CD14-positive monocyte (primary cell): ENCODE results near the gene NOD2. TPM values are rescaled to one million over a fixed set of nuclear protein-coding genes. Genes with fewer than 3 reads are reported as not detected.

Experiments
- DNase-seq, 3 donors: peaks; one replicate each; pipeline ENCODE4 v3.0.0-alpha.2; 2011 to 2022
- H2AFZ ChIP-seq: 2 replicates; pipeline ENCODE4 v1.6.0; 2012; ENCODE audit warnings: mild to moderate bottlenecking, low read depth, low read length, inconsistent platforms; ENCODE audit not compliant: insufficient read depth, poor library complexity, severe bottlenecking
- H3K27ac ChIP-seq, 2 donors: 1 replicate in 1 of 2; 2 replicates in 1 of 2; pipeline ENCODE4 v1.5.1; 2012 to 2013; ENCODE audit warnings: low read length in 2 of 2, control low read depth in 1 of 2, inconsistent platforms in 1 of 2, low read depth in 1 of 2, mild to moderate bottlenecking in 1 of 2
- H3K27me3 ChIP-seq, 2 donors: one replicate each; pipeline versions ENCODE4 v1.6.0 to v1.6.1; 2011 to 2013; ENCODE audit warnings: low read length in 2 of 2; ENCODE audit not compliant: control insufficient read depth in 2 of 2, insufficient read depth in 2 of 2
- H3K36me3 ChIP-seq, 2 donors: replicated peaks in 1 of 2; 1 replicate in 1 of 2; 2 replicates in 1 of 2; pipeline versions ENCODE4 v1.5.1 to v1.6.1; 2012 to 2013; ENCODE audit warnings: low read length in 2 of 2, control low read depth in 1 of 2, inconsistent platforms in 1 of 2, mild to moderate bottlenecking in 1 of 2; ENCODE audit not compliant: insufficient read depth in 2 of 2, control insufficient read depth in 1 of 2
- H3K4me1 ChIP-seq, 2 donors: 1 replicate in 1 of 2; 2 replicates in 1 of 2; pipeline versions ENCODE4 v1.5.1 to v1.6.1; 2012 to 2013; ENCODE audit warnings: low read length in 2 of 2, control low read depth in 1 of 2, inconsistent platforms in 1 of 2, mild to moderate bottlenecking in 1 of 2, moderate library complexity in 1 of 2; ENCODE audit not compliant: insufficient read depth in 2 of 2, control insufficient read depth in 1 of 2
- H3K4me2 ChIP-seq: replicated peaks from 2 replicates; pipeline ENCODE3; 2012; ENCODE audit warnings: low read length, moderate library complexity, mild to moderate bottlenecking; ENCODE audit not compliant: poor library complexity, severe bottlenecking; ENCODE audit errors: extremely low read depth
- H3K4me3 ChIP-seq, 3 experiments: fragments of 200-600 bp in 1 of 3; sonication (generic) in 1 of 3; replicated peaks in 1 of 3; 1 replicate in 2 of 3; 2 replicates in 1 of 3; pipeline ENCODE4 v1.5.1; 2011 to 2013; ENCODE audit warnings: low read length in 3 of 3, mild to moderate bottlenecking in 3 of 3, control low read depth in 2 of 3, low read depth in 2 of 3, inconsistent platforms in 1 of 3, moderate library complexity in 1 of 3
- H3K79me2 ChIP-seq: 2 replicates; pipeline ENCODE4 v1.6.0; 2012; ENCODE audit warnings: mild to moderate bottlenecking, control low read depth, inconsistent platforms, low read length, moderate library complexity; ENCODE audit not compliant: insufficient read depth
- H3K9ac ChIP-seq: 2 replicates; pipeline ENCODE4 v1.6.0; 2017; ENCODE audit warnings: low read length, mild to moderate bottlenecking; ENCODE audit not compliant: insufficient read depth, poor library complexity, severe bottlenecking
- H3K9me3 ChIP-seq, 2 donors: replicated peaks in 1 of 2; 1 replicate in 1 of 2; 2 replicates in 1 of 2; pipeline versions ENCODE4 v1.5.1 to v1.6.1; 2012 to 2013; ENCODE audit warnings: low read length in 2 of 2, control low read depth in 1 of 2; ENCODE audit not compliant: control insufficient read depth in 1 of 2, insufficient read depth in 1 of 2
- H4K20me1 ChIP-seq: 2 replicates; pipeline ENCODE4 v1.6.0; 2012; ENCODE audit warnings: mild to moderate bottlenecking, low read length, control low read depth, moderate library complexity; ENCODE audit not compliant: insufficient read depth
- H3K27ac Mint-ChIP-seq, 7 donors: one replicate each; pipeline ENCODE4 v1.8.0; 2020; ENCODE audit warnings: mild to moderate bottlenecking in 7 of 7, mixed read lengths in 7 of 7, moderate library complexity in 6 of 7, inconsistent platforms in 2 of 7
- H3K27me3 Mint-ChIP-seq, 3 donors: one replicate each; pipeline ENCODE4 v1.8.0; 2021 to 2022; ENCODE audit warnings: low read depth in 3 of 3, mild to moderate bottlenecking in 3 of 3, mixed read lengths in 3 of 3, moderate library complexity in 3 of 3, inconsistent platforms in 1 of 3
- H3K36me3 Mint-ChIP-seq, 2 donors: one replicate each; pipeline ENCODE4 v1.8.0; 2020; ENCODE audit warnings: mixed read lengths in 2 of 2, inconsistent platforms in 1 of 2, mild to moderate bottlenecking in 1 of 2
- H3K4me1 Mint-ChIP-seq: one replicate; pipeline ENCODE4 v1.8.0; 2020; ENCODE audit warnings: mild to moderate bottlenecking, mixed read lengths
- H3K4me3 Mint-ChIP-seq, 2 donors: one replicate each; pipeline ENCODE4 v1.8.0; 2020; ENCODE audit warnings: mild to moderate bottlenecking in 2 of 2, mixed read lengths in 2 of 2, moderate library complexity in 1 of 2
- H3K9me3 Mint-ChIP-seq, 7 donors: one replicate each; pipeline ENCODE4 v1.8.0; 2020 to 2022; ENCODE audit warnings: mixed read lengths in 7 of 7, mild to moderate bottlenecking in 6 of 7, moderate library complexity in 6 of 7, inconsistent platforms in 2 of 7
- CTCF ChIP-seq: fragments of 200-600 bp; IDR thresholded peaks from one replicate; pipeline ENCODE4 v1.8.0; 2022; ENCODE audit warnings: antibody characterized with exemption, mild to moderate bottlenecking
- WGBS: methylation state at CpG from one replicate; pipeline ENCODE4 v1.1.5; 2013; ENCODE audit warnings: missing lambda C conversion rate; ENCODE audit not compliant: insufficient coverage; 5-methylcytosine and 5-hydroxymethylcytosine counted together
- intact Hi-C, 2 donors: fragments of 100-400 bp; cut with micrococcal nuclease; formaldehyde crosslinking; loops; one replicate each; pipeline versions ENCODE4 v1.15.0 to v1.15.1; 2023
- polyA plus RNA-seq, 3 donors: library from polyadenylated mRNA; depleted of rRNA in 1 of 3; unstranded in 2 of 3; stranded (reverse) in 1 of 3; fragments of 300-500 nt in 2 of 3; fragments of >200 nt in 1 of 3; fragmentation: Illumina TruSeq in 2 of 3; gene quantifications; 1 replicate in 2 of 3; 2 replicates in 1 of 3; pipeline ENCODE4 v1.2.3, GENCODE V29; 2012 to 2021

NOD2 gene
- polyA plus RNA-seq, 3 donors: 18.5 to 83.3 (median 29.7) TPM

- peak overlapping the region; percentile 97 to 100 for H3K27ac ChIP-seq
- no peak overlapping the region for H2AFZ ChIP-seq
- Mint-ChIP-seq H3K27ac (peak overlapping the region; percentile 98 to 100 (median 99)), H3K4me3 (peak overlapping the region; percentile 95 to 99), H3K27me3 (no peaks in the 10 kb centered on the region), H3K4me1 (peaks cover 84% of the 10 kb centered on the region), H3K36me3 (peaks cover 25 to 40% of the 10 kb centered on the region in 2 donors), H3K9me3 (no peaks in the 10 kb centered on the region)
- peak overlapping the region; percentile 88 to 95 (median 90) for H3K4me3 ChIP-seq
- peak; percentile 93 to 97 (median 94) for DNase-seq
- WGBS: 77% methylated on average over 8 of the region's 9 CpGs
- H3K79me2 ChIP-seq: peaks cover 81% of the 10 kb centered on the region
- no peaks in the 10 kb centered on the region for H3K9me3 ChIP-seq
- peaks cover 12 to 16% of the 10 kb centered on the region in 2 donors for H3K36me3 ChIP-seq
- intact Hi-C loops: loop anchor here (5.0 to 10.0 kb wide), 2 partner anchors 47 to 421 kb away; partner anchors contain the start of gene CYLD (in 2 of the 2)
- peaks cover 69 to 74% of the 10 kb centered on the region in 2 donors for H3K4me1 ChIP-seq
- H3K9ac ChIP-seq: peak overlapping the region; percentile 95
- no peaks in the 10 kb centered on the region for H3K27me3 ChIP-seq
- H4K20me1 ChIP-seq: peaks cover 20% of the 10 kb centered on the region
- no peak for TF ChIP-seq CTCF
- peak overlapping the region; percentile 99 for H3K4me2 ChIP-seq
Measured at GRCh38 chr16:50695017-50696000, 1.9 kb downstream of the NOD2 start.

GRCh38 chr16:50696126-50696525 is 2.7 kb downstream of the NOD2 start:
- Histone ChIP-seq H3K27ac (peak overlapping the region; percentile 97 to 100), H3K4me3 (peak overlapping the region; percentile 11 to 95 (median 32)), H3K27me3 (no peaks in the 10 kb centered on the region), H3K4me1 (peaks cover 71 to 83% of the 10 kb centered on the region in 2 donors), H3K4me2 (peak overlapping the region; percentile 99), H3K79me2 (peaks cover 89% of the 10 kb centered on the region), H2AFZ (no peak overlapping the region), H4K20me1 (peaks cover 28% of the 10 kb centered on the region), H3K9me3 (no peaks in the 10 kb centered on the region), H3K36me3 (peaks cover 20 to 24% of the 10 kb centered on the region in 2 donors), H3K9ac (peak overlapping the region; percentile 95)
- H3K4me1 Mint-ChIP-seq: peaks cover 82% of the 10 kb centered on the region
- no peak for TF ChIP-seq CTCF
- H3K9me3 Mint-ChIP-seq: no peaks in the 10 kb centered on the region
- H3K27me3 Mint-ChIP-seq: no peaks in the 10 kb centered on the region
- WGBS: 0% methylated on average over 3 of the region's 5 CpGs
- intact Hi-C loops: loop anchor here (5.0 to 10.0 kb wide), 2 partner anchors 46 to 421 kb away; partner anchors contain the start of gene CYLD (in 2 of the 2)
- H3K36me3 Mint-ChIP-seq: peaks cover 33 to 48% of the 10 kb centered on the region in 2 donors
- H3K4me3 Mint-ChIP-seq: peak overlapping the region; percentile 95 to 99
- DNase-seq: peak in 1 of 3 donors; percentile 53
- peak overlapping the region; percentile 98 to 100 (median 99) for H3K27ac Mint-ChIP-seq
